ENCODE data around the gene SDK1.

GRCh38 chr7:4168541-4168940 is 867.5 kb downstream of the SDK1 start:
- TF ChIP-seq YY1 (IDR thresholded peaks at IDR 0.05; ENCODE audit: low read depth, low read length) (no peak), CTCF (IDR thresholded peaks at IDR 0.05; ENCODE audit: control extremely low read depth in 1 of 3, insufficient read depth in 1 of 3, low read depth in 1 of 3, low read length in 3 of 3) (no peak), EZH2 (IDR thresholded peaks at IDR 0.05; ENCODE audit: low read depth, low read length, severe bottlenecking) (no peak), TAF1 (IDR thresholded peaks at IDR 0.05; ENCODE audit: low read depth, low read length) (no peak), SUZ12 (IDR thresholded peaks at IDR 0.05; ENCODE audit: low read length) (no peak), EP300 (IDR thresholded peaks at IDR 0.05; ENCODE audit: borderline replicate concordance in 1 of 2, low read depth in 2 of 2, low read length in 2 of 2) (no peak), JUND (IDR thresholded peaks at IDR 0.05; ENCODE audit: low read length) (no peak)
